GM23338 (cell line): ENCODE measurements around the gene ITGB7.

Experiments used
- CREB1 ChIP-seq: fragments of 250-450 bp; sonication (Bioruptor Pico); IDR thresholded peaks from 2 replicates; pipeline ENCODE4 v1.5.0; 2020; ENCODE audit warnings: low read depth, mild to moderate bottlenecking, moderate library complexity
- EZH2 ChIP-seq: fragments of 200-600 bp; sonication (generic); IDR thresholded peaks from one replicate; pipeline ENCODE4 v1.8.0; 2017; ENCODE audit warnings: antibody characterized with exemption, mild to moderate bottlenecking, low read depth; ENCODE audit not compliant: unreplicated experiment
- EZH2phosphoT487 ChIP-seq: fragments of 200-600 bp; sonication (generic); IDR thresholded peaks from one replicate; pipeline ENCODE4 v1.8.1; 2018; ENCODE audit warnings: antibody characterized with exemption; ENCODE audit not compliant: unreplicated experiment
- JUNB ChIP-seq: IDR thresholded peaks from one replicate; pipeline ENCODE4 v1.6.1; 2016; ENCODE audit warnings: antibody characterized with exemption; ENCODE audit not compliant: unreplicated experiment
- NANOG ChIP-seq: IDR thresholded peaks from 2 replicates; pipeline ENCODE4 v1.6.1; 2016; ENCODE audit warnings: antibody characterized with exemption, borderline replicate concordance
- POLR2AphosphoS5 ChIP-seq: IDR thresholded peaks from 2 replicates; pipeline ENCODE4 v1.6.1; 2016; ENCODE audit warnings: antibody characterized with exemption, low read depth
- STAT1 ChIP-seq: IDR thresholded peaks from one replicate; pipeline ENCODE4 v1.6.1; 2016; ENCODE audit warnings: antibody characterized with exemption; ENCODE audit not compliant: unreplicated experiment
- ZNF331 ChIP-seq: fragments of 250-450 bp; sonication (Bioruptor Pico); IDR thresholded peaks from 2 replicates; pipeline ENCODE4 v1.5.0; 2020; ENCODE audit warnings: low read depth, mild to moderate bottlenecking, moderate library complexity
- TF ChIP-seq, protein P1 (sequence below), 2 experiments: fragments of 200-600 bp in 1 of 2; sonication (generic) in 1 of 2; conservative IDR thresholded peaks; 2 replicates each; pipeline versions ENCODE4 v1.5.1 to v1.6.1; 2016 to 2017; ENCODE audit warnings: antibody characterized with exemption in 2 of 2, low read depth in 2 of 2, mild to moderate bottlenecking in 2 of 2, moderate library complexity in 1 of 2
- TF ChIP-seq, protein P2 (sequence below): IDR thresholded peaks from 2 replicates; pipeline ENCODE4 v1.6.1; 2016; ENCODE audit warnings: antibody characterized with exemption
- TF ChIP-seq, protein P3 (sequence below): IDR thresholded peaks from one replicate; pipeline ENCODE4 v1.6.1; 2018; ENCODE audit warnings: antibody characterized with exemption; ENCODE audit not compliant: unreplicated experiment

DNA sequence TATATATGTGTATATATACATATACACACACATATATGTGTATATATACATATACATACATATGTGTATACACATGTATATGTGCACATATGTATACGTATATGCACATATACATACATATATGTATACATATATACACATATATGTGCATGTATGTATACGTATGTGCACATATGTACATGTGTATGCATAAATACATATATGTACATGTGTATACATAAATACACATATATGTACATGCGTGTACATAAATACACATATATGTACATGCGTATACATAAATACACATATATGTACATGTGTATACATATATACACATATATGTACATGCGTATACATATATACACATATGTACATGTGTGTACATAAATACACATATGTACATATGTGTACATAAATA is 59.9 kb downstream of the ITGB7 start:
- TF ChIP-seq, protein P1, sequence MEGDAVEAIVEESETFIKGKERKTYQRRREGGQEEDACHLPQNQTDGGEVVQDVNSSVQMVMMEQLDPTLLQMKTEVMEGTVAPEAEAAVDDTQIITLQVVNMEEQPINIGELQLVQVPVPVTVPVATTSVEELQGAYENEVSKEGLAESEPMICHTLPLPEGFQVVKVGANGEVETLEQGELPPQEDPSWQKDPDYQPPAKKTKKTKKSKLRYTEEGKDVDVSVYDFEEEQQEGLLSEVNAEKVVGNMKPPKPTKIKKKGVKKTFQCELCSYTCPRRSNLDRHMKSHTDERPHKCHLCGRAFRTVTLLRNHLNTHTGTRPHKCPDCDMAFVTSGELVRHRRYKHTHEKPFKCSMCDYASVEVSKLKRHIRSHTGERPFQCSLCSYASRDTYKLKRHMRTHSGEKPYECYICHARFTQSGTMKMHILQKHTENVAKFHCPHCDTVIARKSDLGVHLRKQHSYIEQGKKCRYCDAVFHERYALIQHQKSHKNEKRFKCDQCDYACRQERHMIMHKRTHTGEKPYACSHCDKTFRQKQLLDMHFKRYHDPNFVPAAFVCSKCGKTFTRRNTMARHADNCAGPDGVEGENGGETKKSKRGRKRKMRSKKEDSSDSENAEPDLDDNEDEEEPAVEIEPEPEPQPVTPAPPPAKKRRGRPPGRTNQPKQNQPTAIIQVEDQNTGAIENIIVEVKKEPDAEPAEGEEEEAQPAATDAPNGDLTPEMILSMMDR (conservative IDR thresholded peaks at IDR 0.05; ENCODE audit: low read depth in 2 of 2) = no peak
- TF ChIP-seq POLR2AphosphoS5 (no peak), EZH2phosphoT487 (no peak), ZNF331 (CRISPR knock-in tag) (no peak), EZH2 (no peak), CREB1 (no peak), NANOG (no peak), JUNB (no peak), STAT1 (no peak)
- TF ChIP-seq, protein P2, sequence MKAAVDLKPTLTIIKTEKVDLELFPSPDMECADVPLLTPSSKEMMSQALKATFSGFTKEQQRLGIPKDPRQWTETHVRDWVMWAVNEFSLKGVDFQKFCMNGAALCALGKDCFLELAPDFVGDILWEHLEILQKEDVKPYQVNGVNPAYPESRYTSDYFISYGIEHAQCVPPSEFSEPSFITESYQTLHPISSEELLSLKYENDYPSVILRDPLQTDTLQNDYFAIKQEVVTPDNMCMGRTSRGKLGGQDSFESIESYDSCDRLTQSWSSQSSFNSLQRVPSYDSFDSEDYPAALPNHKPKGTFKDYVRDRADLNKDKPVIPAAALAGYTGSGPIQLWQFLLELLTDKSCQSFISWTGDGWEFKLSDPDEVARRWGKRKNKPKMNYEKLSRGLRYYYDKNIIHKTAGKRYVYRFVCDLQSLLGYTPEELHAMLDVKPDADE = no peak
- TF ChIP-seq, protein P3, sequence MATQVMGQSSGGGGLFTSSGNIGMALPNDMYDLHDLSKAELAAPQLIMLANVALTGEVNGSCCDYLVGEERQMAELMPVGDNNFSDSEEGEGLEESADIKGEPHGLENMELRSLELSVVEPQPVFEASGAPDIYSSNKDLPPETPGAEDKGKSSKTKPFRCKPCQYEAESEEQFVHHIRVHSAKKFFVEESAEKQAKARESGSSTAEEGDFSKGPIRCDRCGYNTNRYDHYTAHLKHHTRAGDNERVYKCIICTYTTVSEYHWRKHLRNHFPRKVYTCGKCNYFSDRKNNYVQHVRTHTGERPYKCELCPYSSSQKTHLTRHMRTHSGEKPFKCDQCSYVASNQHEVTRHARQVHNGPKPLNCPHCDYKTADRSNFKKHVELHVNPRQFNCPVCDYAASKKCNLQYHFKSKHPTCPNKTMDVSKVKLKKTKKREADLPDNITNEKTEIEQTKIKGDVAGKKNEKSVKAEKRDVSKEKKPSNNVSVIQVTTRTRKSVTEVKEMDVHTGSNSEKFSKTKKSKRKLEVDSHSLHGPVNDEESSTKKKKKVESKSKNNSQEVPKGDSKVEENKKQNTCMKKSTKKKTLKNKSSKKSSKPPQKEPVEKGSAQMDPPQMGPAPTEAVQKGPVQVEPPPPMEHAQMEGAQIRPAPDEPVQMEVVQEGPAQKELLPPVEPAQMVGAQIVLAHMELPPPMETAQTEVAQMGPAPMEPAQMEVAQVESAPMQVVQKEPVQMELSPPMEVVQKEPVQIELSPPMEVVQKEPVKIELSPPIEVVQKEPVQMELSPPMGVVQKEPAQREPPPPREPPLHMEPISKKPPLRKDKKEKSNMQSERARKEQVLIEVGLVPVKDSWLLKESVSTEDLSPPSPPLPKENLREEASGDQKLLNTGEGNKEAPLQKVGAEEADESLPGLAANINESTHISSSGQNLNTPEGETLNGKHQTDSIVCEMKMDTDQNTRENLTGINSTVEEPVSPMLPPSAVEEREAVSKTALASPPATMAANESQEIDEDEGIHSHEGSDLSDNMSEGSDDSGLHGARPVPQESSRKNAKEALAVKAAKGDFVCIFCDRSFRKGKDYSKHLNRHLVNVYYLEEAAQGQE = no peak
